Stimulated activated CD8-positive, alpha-beta memory T cell treated with anti-CD3 and anti-CD28 coated beads, Interleukin-7, amount 100 ng/mL, for 4 hours (primary cell): Measurements from ENCODE around the gene APOA5.
"Not testable (repeated sequence)": the region's sequence is repeated elsewhere in the genome, so short reads cannot be mapped to it uniquely, and the experiment has no call there.

Experiments used
- DNase-seq, 2 donors: peaks; one replicate each; pipeline ENCODE4 v3.0.0-alpha.2; 2020; ENCODE audit warnings: low read depth in 2 of 2

APOA5 gene

GRCh38 chr11:116773203-116774097 is 18.2 kb downstream of the APOA5 start:
- DNase-seq: no peak

DNA sequence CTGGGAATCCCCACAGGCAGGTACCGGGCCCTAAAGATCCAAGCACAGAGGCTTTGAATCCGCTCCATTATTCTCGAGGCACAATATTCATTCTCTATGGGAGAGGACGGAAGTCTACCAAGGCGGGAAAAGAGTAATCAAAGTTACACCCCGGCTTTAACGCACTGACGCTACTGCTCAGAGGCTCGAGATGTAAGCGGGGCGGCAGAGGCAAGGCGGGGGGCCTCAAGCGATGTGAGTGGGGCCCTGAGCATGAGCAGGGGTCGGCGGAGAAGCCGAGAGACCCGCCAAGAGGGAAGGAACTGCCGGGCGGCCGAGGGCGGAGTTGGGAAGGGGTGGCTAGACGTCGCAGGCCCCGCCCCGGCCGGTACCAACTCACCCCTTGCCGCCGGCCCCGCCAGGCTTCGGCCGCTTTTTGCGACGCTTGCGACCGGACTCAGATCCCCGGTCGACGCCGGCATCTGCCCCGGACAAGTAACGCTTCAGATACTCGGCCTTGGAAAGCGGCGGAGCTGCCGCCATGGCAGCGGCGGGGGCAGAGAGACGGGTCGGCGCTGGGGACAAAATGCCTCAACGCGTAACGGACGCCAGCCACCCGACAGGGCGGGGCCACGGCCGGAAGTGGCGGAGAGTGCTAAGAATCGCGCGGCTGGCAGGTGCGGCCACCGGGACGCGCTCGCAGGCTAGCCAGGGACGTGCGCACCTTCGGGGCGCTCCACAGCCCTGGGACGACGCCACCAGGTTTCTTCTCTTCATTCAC is 19.1 kb downstream of the APOA5 start, which contains the start of gene BUD13:
BUD13 (minus strand) TSS at position 545 of the 760 bp plus-strand sequence; CDS start at position 522, 23 bp downstream.
- peak; percentile 79 to 89 for DNase-seq

- DNase-seq: no peak
Measured at GRCh38 chr11:116771935-116772334, 19.7 kb downstream of the APOA5 start.

DNA sequence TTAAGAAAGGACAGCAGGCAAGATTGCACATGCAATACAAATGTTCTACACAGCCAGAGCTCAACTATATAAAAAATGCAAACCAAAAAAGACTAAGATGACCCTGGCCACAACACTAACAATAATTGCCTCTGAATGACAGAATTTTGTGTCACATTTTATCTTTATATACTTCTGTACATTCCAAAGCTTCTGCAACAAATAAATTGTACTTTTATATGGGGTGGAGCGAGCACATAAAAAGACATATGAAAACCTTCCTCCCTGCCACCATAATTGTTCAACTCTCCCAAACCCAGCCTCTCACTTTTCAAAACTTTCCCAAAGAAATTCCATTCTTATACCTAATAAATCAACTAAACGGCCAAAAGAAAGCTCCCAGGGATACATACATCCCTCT is 29.5 kb downstream of the APOA5 start:
- DNase-seq: no peak

DNA sequence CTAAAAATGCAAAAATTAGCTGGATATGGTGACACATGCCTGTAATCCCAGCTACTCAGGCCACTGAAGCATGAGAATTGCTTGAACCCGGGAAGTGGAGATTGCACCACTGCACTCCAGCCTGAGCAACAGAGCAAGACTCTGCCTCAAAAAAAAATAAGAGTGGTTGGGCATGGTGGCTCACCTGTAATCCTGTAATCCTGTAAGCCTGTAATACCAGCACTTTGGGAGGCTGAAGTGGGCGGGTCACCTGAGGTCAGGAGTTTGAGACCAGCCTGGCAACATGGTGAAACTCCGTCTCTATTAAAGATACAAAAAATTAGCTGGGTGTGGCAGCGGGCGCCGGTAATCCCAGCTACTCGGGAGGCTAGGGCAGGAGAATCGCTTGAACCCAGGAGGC is 35.6 kb downstream of the APOA5 start:
- not testable (repeated sequence) for DNase-seq

- no peak for DNase-seq
Measured at GRCh38 chr11:116750070-116750718, 41.5 kb downstream of the APOA5 start.

GRCh38 chr11:116742104-116742503 is 49.6 kb downstream of the APOA5 start:
- DNase-seq: no peak

DNA sequence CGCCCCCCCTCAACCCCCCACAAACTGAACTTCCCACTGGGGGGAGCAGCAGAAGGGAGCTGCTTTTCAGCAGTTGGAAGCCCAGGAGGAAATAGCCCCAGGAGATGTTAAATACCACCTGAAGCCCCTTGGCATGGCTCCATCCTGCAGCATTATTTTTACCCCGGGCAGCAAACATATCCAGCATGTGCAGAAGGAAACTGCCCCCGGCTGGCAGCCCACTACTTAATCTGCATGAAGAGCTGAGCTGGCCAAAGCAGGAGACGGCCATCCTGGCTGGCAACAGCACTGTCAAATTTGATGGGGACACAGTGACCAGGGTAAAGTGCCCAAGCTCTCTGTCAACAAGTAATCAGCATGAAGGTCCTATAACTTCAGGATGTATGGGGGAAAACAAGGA is 50.9 kb downstream of the APOA5 start:
- no peak for DNase-seq
